CD4-positive, alpha-beta T cell treated with Interleukin-17A for 4 hours (primary cell): ENCODE results near the gene CHTF18.
A peak's percentile ranks its signal among the peaks of the same experiment; 100 is the strongest.
"Not testable (repeated sequence)": the region's sequence is repeated elsewhere in the genome, so short reads cannot be mapped to it uniquely, and the experiment has no call there.

Experiments
- DNase-seq: peaks from one replicate; pipeline ENCODE4 v3.0.0-alpha.2; 2020; ENCODE audit warnings: mixed read lengths

Gene CHTF18

GRCh38 chr16:788399-789126, at the start of gene CHTF18:
TSS of gene CHTF18 (plus strand) at chr16:788620. CDS start at chr16:788685, 65 bp downstream.
- DNase-seq, result peak; percentile 96

GRCh38 chr16:739560-740458, 48.6 kb upstream of the CHTF18 start:
- no peak for DNase-seq

- no peak for DNase-seq
Measured at GRCh38 chr16:740459-740763, 48.0 kb upstream of the CHTF18 start.

- DNase-seq, result peak; percentile 91
Measured at GRCh38 chr16:740764-741505, 47.5 kb upstream of the CHTF18 start, which contains the start of gene CIAO3. TSS of gene CIAO3 (minus strand) at chr16:740997. CDS start at chr16:740985, 12 bp downstream.

DNA sequence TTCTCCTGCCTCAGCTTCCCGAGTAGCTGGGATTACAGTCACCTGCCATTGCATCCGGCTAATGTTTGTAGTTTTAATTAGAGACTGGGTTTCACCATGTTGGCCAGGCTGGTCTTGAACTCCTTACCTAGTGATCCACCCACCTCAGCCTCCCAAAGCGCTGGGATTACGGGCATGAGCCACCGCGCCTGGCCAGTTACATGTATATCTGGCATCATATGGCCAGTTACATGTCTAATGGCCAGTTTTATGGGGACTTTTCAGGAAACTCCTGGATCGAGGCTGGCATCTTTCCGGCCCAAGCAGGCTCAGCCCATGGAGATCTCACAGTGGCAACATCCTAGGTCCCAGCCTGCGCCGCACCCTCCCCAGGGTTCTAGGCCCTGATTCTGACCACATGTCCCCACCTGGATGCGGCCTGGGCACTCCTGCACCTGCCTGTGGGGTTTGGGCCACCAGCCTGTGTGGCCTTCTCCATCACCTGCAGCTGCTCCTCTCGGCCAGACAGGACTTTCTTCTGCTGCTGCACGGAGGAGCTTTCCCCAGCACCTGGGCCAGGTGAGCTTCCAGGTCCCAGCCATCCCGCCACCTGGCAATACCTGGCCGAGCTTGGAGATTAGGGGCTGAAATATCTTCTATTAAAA, 46.3 kb upstream of the CHTF18 start:
- DNase-seq, result no peak

DNA sequence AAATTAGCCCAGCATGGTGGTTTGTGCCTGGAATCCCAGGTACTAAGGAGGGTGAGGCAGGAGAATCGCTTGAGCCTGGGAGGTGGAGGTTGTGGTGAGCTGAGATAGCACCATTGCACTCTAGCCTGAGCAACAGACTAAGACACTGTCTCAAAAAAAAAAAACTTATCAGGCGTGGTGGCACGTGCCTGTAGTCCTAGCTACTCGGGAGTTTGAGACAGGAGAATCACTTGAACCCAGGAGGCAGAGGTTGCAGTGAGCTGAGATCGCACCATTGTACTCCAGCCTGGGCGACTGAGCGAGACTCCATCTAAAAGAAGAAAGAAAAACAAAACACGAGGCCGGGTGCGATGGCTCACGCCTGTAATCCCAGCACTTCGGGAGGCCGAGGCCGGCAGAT, 45.5 kb upstream of the CHTF18 start:
- not testable (repeated sequence) for DNase-seq

GRCh38 chr16:743794-744500, 44.5 kb upstream of the CHTF18 start:
- DNase-seq, result no peak

DNA sequence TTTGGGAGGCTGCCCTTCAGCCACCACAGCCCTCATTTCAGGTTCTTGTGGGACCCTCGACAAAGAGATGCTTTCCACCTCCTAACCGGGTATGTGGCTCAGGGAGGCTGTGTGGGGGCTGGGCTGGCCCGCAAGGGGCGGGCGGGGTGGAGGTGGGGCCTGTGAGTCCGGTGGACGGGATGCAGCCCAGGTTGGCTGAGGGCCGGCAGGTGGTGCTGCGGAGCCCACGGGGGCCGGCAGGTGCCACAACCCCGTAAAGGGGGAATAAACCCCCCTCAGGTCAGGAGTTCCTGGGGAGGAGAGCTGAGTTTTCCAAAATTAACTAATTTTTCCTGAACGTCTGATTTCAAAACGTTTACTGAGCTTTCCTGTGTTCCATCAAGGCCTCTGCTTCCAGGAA, 42.7 kb upstream of the CHTF18 start:
- peak; percentile 38 for DNase-seq

GRCh38 chr16:746637-747036, 41.8 kb upstream of the CHTF18 start:
- no peak for DNase-seq

- no peak for DNase-seq
Measured at GRCh38 chr16:747978-748746, 40.3 kb upstream of the CHTF18 start.

DNA sequence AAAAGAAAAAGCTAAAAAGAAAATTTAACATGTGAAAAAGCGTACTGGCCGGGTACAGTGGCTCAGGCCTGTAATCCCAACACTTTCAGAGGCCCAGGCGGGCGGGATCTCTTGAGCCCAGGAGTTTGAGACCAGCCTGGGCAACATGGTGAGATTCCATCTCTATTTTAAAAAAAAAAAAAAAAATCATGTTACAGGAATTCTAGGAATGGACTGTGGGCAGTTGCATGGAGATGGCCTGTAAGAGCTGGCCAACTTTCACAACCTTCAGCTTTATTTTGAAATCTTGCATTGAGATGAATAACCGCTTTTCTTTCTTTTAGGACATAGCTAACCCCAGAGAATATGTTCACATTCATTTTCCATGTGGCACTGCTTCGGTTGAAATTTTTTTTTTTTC, 39.4 kb upstream of the CHTF18 start:
- no peak for DNase-seq

DNA sequence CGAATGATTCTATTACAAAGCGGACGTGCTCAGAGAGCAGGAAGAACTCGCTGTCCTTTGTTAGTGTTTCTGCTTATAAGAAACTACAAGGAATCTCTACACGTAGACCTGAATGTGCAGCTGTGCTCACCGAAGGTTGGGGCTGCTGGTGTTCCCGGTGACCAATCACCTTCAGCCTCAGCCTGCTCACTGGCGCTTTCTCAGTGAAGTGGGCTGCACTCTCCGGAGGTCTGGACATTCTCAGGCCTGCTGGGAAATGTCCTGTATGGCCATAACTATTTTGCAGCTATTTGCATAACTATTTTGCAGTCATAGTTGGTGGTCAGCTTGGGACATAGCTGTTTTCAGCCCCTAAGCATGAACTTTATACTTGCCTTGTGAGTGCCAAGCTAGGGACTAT, 37.9 kb upstream of the CHTF18 start:
- no peak for DNase-seq

DNA sequence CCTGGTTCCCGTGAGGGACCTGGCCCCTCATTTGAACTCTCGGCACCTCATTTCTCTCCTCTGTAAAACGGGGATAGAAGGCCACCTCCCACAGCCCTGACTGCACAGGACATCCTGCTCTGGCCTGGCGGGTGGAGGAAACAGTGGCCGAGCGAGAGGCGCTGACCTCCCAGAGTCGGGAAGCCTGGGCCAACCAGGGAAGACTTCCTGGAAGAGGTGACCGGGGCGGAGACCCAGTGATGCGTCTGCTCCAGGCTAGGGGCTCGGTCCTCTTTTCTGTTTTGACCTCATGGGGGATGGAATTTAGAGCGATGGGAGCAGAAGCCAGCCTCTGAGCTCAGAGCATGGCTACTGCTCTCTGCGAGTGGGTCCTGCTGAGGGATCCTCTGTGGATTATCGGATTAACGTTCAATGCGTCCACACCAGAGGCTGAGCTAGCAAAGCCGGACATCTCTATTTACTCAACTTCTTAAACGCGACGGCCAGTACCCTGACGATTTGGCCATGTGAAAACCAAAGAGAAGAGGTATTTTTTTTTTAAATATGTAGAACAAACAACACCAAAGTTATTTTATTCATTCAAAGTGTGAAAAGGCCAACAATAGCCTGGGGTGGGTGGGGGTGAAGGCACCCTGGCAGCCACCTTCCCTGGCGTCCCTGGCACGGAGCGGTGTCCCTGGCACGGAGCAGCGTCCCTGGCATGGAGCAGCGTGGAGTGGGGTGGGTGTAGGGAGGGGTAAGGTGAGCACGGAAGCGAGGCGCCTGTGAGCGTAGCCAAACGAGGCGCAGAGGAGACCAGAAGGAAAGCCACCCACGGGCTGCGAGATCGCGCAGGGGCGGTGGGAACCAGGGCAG, 37.0 kb upstream of the CHTF18 start:
- no peak for DNase-seq

DNA sequence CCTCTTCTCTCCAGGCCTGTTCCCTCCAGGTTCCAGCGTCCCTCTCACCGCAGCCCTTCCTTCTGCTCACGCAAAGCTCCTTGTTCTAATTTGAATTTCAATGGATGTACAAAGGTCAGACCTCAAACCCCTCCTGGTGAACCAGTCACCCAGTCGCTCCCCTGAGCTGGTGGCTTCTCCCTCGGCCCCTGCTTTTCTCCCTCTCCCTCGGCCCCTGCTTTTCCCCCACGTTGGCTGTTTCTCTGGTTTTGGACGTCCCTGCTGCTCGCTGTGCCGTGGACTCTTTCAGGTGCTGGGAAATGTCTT, 36.5 kb upstream of the CHTF18 start:
- no peak for DNase-seq

GRCh38 chr16:754121-754607, 34.3 kb upstream of the CHTF18 start:
- not testable (repeated sequence) for DNase-seq

DNA sequence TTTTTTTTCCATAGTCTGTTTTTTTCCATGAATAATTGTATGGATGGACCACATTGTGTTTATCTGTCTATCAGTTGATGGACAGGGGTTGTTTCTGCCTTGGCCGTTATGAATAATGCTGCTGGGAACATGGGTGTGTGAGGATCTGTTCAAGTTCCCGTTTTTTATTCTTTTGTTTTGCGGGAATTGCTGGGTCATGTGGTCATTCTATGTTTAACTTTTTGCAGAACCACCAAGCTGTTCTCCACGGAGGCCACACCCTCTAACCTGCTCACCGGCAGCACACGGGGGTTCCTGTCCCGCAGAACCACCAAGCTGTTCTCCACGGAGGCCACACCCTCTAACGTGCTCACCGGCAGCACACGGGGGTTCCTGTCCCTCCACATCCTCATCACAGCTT, 33.8 kb upstream of the CHTF18 start:
- no peak for DNase-seq

- no peak for DNase-seq
Measured at GRCh38 chr16:756428-756827, 32.0 kb upstream of the CHTF18 start.

DNA sequence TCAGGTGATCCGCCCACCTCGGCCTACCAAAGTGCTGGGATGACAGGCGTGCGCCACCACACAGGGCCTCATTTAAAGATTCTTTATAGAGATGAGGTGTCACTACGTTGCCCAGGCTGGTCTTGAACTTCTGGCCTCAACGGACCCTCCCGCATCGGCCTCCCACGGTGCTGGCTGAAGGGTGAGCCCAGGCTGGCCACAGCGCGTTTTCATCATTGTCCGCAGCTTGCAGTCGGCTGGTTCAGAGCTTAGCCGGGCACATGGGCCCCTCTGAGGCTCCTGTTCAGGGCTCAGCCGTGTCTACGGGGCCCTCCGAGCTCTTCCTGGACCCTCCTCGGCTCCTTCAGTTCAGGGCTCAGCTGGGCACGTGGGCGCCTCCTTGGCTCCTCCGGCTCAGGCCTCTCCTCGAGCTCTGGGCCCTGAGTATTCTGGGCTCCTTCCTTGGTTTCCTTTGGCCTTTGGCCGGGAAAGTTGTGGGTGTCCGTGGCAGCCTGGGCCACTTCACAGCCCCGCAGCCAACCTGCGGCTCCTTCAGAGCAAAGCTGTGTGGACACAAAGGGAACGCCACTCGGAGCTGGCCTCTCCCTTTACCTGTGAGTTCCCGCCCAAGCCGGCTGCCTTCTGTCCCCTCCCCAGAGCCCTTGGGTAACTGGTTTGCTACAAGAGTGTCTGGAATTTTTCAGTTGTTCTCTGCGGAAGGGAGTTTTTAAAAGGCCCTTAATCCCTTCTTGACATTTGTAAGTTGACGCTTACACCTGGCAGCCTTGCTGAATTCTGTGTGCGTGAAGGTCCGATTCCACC, 29.1 kb upstream of the CHTF18 start:
- DNase-seq, result no peak

DNA sequence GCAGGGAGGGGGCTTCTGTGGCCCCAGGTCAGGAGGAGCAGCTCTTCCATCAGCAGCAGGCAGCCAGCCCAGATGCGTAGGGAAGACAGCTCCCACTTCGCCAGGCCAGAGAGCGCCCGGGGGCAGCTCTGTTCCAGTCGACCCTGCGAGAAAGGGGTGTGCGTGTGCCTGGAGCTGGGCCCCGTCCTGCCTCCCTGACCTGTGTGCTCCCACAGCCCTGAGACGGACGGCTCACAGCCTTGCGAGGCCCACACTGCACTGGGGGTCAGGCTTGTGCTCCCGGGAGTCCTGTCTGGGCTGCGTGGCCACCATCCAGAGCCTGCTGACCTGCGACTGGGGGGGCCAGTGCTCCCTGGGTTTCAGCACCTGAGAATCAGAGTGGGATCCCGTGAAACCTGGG, 28.4 kb upstream of the CHTF18 start:
- no peak for DNase-seq
